GM06990 (cell line): ENCODE data around the gene PIEZO1.

Experiments
- DNase-seq: peaks from one replicate; pipeline ENCODE4 v3.0.0-alpha.2; 2011; ENCODE audit not compliant: insufficient read length; ENCODE audit errors: extremely low read depth
- H3K27me3 ChIP-seq: replicated peaks from 2 replicates; pipeline ENCODE4 v1.6.0; 2011; ENCODE audit warnings: low read length; ENCODE audit not compliant: control insufficient read depth, insufficient read depth
- H3K36me3 ChIP-seq: 2 replicates; pipeline ENCODE4 v1.5.1; 2011; ENCODE audit warnings: low read length; ENCODE audit not compliant: control insufficient read depth, insufficient read depth
- H3K4me3 ChIP-seq: replicated peaks from 2 replicates; pipeline ENCODE4 v1.5.1; 2011; ENCODE audit warnings: low read depth, mild to moderate bottlenecking, control low read depth, low read length
- TF ChIP-seq, protein P1 (sequence below): IDR thresholded peaks from 2 replicates; pipeline ENCODE4 v1.5.1; 2011; ENCODE audit warnings: low read length, control low read depth, mild to moderate bottlenecking, inconsistent platforms; ENCODE audit not compliant: insufficient read depth, poor library complexity, severe bottlenecking

The PIEZO1 gene

DNA sequence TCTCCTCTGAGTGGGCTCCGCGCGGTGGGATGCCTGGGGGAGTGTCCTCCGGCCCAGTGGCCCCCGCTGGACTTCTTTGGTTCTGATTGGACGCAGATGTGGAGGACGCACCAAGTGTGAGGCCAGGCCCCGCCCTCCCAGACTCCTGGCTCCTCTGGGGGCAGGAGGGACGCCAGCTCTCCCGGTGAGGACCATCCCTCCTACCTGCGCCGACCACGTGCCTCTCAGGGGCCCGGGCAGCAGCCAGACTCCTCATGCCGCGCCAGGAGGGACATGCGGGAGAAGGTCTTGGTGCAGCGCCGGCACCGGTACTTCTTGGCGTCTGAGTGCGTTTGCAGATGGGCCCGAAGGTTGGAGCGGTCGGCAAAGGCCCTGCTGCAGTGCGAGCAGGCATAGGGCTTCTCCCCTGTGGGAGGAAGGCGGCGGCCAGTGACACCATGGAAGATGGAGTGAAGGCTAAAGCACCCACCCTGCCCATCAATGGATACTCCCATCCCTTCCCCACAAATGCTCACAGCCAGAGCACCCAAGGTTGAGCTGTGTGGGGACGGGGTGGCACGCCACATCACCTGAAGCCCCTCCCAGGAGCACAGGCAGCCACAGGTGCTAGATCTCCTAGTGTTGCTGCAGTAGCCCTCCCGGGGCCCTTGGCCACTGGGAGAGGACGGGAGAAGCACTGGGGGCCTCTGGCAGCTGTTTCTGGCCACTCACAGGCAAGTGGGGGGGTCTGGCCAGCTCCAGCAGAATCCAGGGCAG is 106.6 kb downstream of the PIEZO1 start:
- TF ChIP-seq, protein P1, sequence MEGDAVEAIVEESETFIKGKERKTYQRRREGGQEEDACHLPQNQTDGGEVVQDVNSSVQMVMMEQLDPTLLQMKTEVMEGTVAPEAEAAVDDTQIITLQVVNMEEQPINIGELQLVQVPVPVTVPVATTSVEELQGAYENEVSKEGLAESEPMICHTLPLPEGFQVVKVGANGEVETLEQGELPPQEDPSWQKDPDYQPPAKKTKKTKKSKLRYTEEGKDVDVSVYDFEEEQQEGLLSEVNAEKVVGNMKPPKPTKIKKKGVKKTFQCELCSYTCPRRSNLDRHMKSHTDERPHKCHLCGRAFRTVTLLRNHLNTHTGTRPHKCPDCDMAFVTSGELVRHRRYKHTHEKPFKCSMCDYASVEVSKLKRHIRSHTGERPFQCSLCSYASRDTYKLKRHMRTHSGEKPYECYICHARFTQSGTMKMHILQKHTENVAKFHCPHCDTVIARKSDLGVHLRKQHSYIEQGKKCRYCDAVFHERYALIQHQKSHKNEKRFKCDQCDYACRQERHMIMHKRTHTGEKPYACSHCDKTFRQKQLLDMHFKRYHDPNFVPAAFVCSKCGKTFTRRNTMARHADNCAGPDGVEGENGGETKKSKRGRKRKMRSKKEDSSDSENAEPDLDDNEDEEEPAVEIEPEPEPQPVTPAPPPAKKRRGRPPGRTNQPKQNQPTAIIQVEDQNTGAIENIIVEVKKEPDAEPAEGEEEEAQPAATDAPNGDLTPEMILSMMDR: no peak
- DNase-seq: no peak
- no peak overlapping the region for H3K4me3 ChIP-seq

DNA sequence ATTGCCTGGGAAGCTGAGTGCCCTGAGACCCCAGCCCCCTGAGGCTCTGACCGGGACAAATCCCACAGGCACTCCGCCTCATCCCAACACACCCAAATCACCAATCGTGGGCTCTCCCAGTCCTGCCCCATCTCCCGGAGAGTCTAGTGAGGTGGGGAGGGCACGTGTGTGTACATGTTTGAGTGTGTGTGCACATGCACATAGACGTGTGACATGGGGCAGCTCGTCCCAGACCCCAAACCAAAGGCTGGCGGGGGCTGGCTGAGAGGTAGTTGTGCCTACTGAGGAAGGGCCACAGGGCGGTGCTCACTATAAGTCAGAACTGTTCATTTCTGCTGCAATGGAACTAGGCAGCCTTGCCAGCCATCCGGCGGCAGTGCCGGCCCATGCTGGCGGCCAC is 107.3 kb downstream of the PIEZO1 start:
- H3K27me3 ChIP-seq: no peaks in the 10 kb centered on the region
- TF ChIP-seq, protein P1: no peak
- no peak overlapping the region for H3K4me3 ChIP-seq
- H3K36me3 ChIP-seq: peaks cover 3% of the 10 kb centered on the region
- no peak for DNase-seq

More for the DNA sequence above, 106.6 kb downstream of the PIEZO1 start:
- no peaks in the 10 kb centered on the region for H3K27me3 ChIP-seq
- H3K36me3 ChIP-seq: peaks cover 3% of the 10 kb centered on the region

DNA sequence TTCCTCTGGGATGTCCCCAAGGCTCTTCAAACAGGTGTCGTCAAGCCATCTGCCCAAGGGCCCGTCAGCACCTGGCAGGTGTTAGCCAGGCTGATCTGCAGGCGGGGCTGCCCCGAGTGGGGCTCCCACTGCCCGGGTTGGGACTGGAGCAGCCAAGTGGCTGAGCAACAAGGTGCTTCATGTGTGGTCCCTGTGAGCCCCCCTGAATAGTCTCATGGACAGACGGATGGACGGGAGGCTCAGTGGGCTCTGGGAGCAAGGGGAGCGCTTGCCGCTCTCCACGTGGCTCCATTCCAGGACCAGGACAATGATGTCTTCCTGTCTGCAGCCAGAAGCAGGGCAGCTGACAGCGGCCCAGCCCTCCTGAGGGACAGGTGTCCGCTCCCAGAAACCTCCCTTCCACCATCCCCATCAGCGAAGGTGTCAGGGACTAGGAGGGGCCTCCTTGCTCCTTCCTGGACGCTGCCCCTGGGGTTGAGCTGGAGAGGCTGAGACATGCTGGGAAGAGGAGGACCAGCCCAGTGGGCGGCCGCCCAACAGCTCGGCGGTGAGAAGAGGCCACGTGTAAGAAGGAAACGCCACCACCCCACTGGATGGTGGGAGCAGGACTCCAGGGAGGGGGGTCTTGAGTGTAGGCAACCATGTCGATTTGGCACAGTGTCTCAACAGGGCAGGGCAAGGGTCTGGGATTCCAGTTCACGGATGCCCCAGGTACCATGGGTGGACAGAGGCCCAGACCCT is 108.3 kb downstream of the PIEZO1 start:
- Histone ChIP-seq H3K27me3 (no peaks in the 10 kb centered on the region), H3K4me3 (no peak overlapping the region), H3K36me3 (peaks cover 3% of the 10 kb centered on the region)
- TF ChIP-seq, protein P1: no peak
- DNase-seq: no peak

DNA sequence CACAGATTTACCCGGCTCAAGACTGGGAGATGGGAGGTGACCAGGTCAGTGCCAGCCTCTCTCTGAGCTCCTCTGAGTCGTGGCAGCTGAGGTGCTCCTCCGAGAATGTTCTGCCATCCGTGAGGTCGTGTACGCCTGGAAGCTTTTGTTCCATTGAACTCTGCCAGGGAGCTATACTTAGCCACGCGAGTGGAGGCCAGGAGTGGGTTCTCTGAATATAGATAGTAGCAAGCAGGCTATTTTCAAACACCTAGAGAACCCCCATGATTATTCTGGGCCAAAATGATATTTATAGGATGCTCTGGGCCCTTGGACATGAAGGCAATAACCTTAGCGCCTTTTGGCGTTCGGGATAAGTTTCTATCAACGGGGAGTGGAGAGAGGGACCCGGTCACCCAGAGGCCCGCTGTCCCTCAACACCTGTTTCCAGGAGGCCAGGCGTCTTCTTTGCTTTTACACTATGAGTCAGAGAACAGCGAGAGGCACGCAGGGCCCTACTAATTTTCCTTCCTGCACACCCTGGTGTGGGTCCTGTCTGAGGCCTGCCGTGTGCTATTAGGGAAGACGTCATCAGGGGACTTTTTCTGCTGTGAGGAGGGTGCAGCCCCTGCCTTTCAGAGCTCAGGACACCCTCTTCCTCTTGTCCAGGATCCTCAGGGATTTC is 111.2 kb downstream of the PIEZO1 start:
- no peak overlapping the region for H3K4me3 ChIP-seq
- no peak for DNase-seq
- TF ChIP-seq, protein P1: no peak
- H3K36me3 ChIP-seq: peaks cover 3% of the 10 kb centered on the region
- H3K27me3 ChIP-seq: no peaks in the 10 kb centered on the region

DNA sequence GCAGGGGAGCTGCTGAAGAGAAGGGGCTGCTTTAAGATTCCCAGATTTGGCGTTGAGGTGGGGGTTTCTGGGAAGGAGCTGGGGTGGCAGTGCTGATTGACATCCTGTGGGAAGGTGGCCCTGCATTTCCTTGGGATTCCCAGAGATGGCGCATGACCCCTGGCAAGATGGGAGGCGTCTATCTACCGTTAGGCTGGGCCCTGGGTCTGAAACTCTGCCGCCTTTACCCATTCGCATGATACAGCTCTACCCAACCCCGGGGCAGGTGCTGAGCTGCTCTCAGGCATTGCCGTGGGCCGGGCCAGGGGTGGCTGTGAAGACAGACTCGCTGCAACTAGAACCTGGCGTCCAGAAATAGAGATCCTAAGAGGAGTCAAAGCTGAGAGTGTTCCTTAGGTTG is 112.2 kb downstream of the PIEZO1 start:
- Histone ChIP-seq H3K27me3 (no peaks in the 10 kb centered on the region), H3K4me3 (no peak overlapping the region), H3K36me3 (peaks cover 3% of the 10 kb centered on the region)
- no peak for DNase-seq
- TF ChIP-seq, protein P1: no peak
